HFF-Myc (cell line): ENCODE results near the gene COMMD1.
A peak's percentile ranks its signal among the peaks of the same experiment; 100 is the strongest.

Experiments
- DNase-seq: peaks from one replicate; pipeline ENCODE4 v3.0.0-alpha.2; 2011; ENCODE audit warnings: low read depth; ENCODE audit errors: extremely low read depth
- H3K4me3 ChIP-seq: replicated peaks from 2 replicates; pipeline ENCODE4 v1.5.1; 2011; ENCODE audit warnings: low read depth, mild to moderate bottlenecking, control low read depth, low read length
- CTCF ChIP-seq: IDR thresholded peaks from 2 replicates; pipeline ENCODE4 v1.5.1; 2012; ENCODE audit warnings: mild to moderate bottlenecking, low read depth, low read length, control low read depth; ENCODE audit errors: missing control alignments

COMMD1 gene

GRCh38 chr2:61882850-61883249 is 22.6 kb upstream of the COMMD1 start:
- DNase-seq = no peak
- no peak overlapping the region for H3K4me3 ChIP-seq
- no peak for TF ChIP-seq CTCF

- DNase-seq = no peak
- H3K4me3 ChIP-seq = peak overlapping the region; percentile 89
- TF ChIP-seq CTCF = no peak
Measured at GRCh38 chr2:61885896-61886603, 19.4 kb upstream of the COMMD1 start.

- DNase-seq = no peak
- H3K4me3 ChIP-seq = peak overlapping the region; percentile 89
- TF ChIP-seq CTCF = no peak
Measured at GRCh38 chr2:61887717-61888266, 17.7 kb upstream of the COMMD1 start.

- peak within 1 kb of the TSS; percentile 89 for H3K4me3 ChIP-seq
- no peak for TF ChIP-seq CTCF
- DNase-seq = peak; percentile 35
Measured at GRCh38 chr2:61888267-61889055, 17.0 kb upstream of the COMMD1 start, which contains the start of gene CCT4. TSS of gene CCT4 (minus strand) at chr2:61888656. CDS start at chr2:61888507, 149 bp downstream.

- TF ChIP-seq CTCF = peak; percentile 43
- H3K4me3 ChIP-seq = no peak overlapping the region
- no peak for DNase-seq
Measured at GRCh38 chr2:61898810-61899209, 6.7 kb upstream of the COMMD1 start.

GRCh38 chr2:61900281-61900680 is 5.2 kb upstream of the COMMD1 start:
- DNase-seq = no peak
- no peak overlapping the region for H3K4me3 ChIP-seq
- TF ChIP-seq CTCF = no peak
